Keratinocyte (primary cell): ENCODE measurements around the gene CES2. TPM values are rescaled to one million over a fixed set of nuclear protein-coding genes. Genes with fewer than 3 reads are reported as not detected.
A peak's percentile ranks its signal among the peaks of the same experiment; 100 is the strongest.

Experiments
- DNase-seq: peaks from one replicate; pipeline ENCODE4 v3.0.0-alpha.2; 2011; ENCODE audit warnings: low read depth, missing footprints, low spot score
- FAIRE-seq: peaks from 2 replicates; lab custom pipeline; 2011; peaks lifted over from hg19 to GRCh38; lab: Jason Lieb, UNC
- H2AFZ ChIP-seq: 2 replicates; pipeline ENCODE4 v1.6.0; 2012; ENCODE audit warnings: low read length, control low read depth, inconsistent platforms; ENCODE audit not compliant: control insufficient read depth
- H3K27ac ChIP-seq: 2 replicates; pipeline ENCODE4 v1.5.1; 2011; ENCODE audit warnings: low read length; ENCODE audit not compliant: control insufficient read depth, insufficient read depth
- H3K27me3 ChIP-seq: 3 replicates; pipeline ENCODE4 v1.6.0; 2011; ENCODE audit warnings: low read length; ENCODE audit not compliant: control insufficient read depth, insufficient read depth; ENCODE audit errors: extremely low read depth
- H3K36me3 ChIP-seq, 2 experiments: 2 replicates in 1 of 2; 3 replicates in 1 of 2; pipeline ENCODE4 v1.5.1; 2011; ENCODE audit warnings: low read length in 2 of 2, mild to moderate bottlenecking in 1 of 2; ENCODE audit not compliant: control insufficient read depth in 2 of 2, insufficient read depth in 2 of 2; ENCODE audit errors: extremely low read depth in 1 of 2
- H3K4me1 ChIP-seq: 3 replicates; pipeline ENCODE4 v1.5.1; 2011; ENCODE audit warnings: low read length; ENCODE audit not compliant: control insufficient read depth, insufficient read depth; ENCODE audit errors: extremely low read depth
- H3K4me2 ChIP-seq: 3 replicates; pipeline ENCODE4 v1.6.0; 2011; ENCODE audit warnings: low read depth, low read length; ENCODE audit not compliant: control insufficient read depth, insufficient read depth; ENCODE audit errors: extremely low read depth
- H3K4me3 ChIP-seq, 3 experiments: fragments of 200-600 bp in 1 of 3; sonication (generic) in 1 of 3; 2 replicates in 2 of 3; 3 replicates in 1 of 3; pipeline ENCODE4 v1.5.1; 2011 to 2016; ENCODE audit warnings: low read length in 3 of 3, mild to moderate bottlenecking in 3 of 3, control low read depth in 2 of 3, inconsistent platforms in 1 of 3, low read depth in 1 of 3, mixed read lengths in 1 of 3, mixed run types in 1 of 3, moderate library complexity in 1 of 3; ENCODE audit not compliant: control insufficient read depth in 2 of 3, insufficient read depth in 2 of 3; ENCODE audit errors: extremely low read depth in 1 of 3
- H3K79me2 ChIP-seq: 2 replicates; pipeline ENCODE4 v1.6.0; 2012; ENCODE audit warnings: low read length; ENCODE audit not compliant: control insufficient read depth, insufficient read depth
- H3K9ac ChIP-seq: 3 replicates; pipeline ENCODE4 v1.6.0; 2011; ENCODE audit warnings: low read length; ENCODE audit not compliant: control insufficient read depth, insufficient read depth; ENCODE audit errors: extremely low read depth
- H3K9me1 ChIP-seq: 3 replicates; pipeline ENCODE4 v1.6.0; 2011; ENCODE audit warnings: low read length; ENCODE audit not compliant: control insufficient read depth, insufficient read depth; ENCODE audit errors: extremely low read depth
- H3K9me3 ChIP-seq: 2 replicates; pipeline ENCODE4 v1.5.1; 2012; ENCODE audit warnings: low read depth, low read length; ENCODE audit not compliant: control insufficient read depth
- H4K20me1 ChIP-seq: 3 replicates; pipeline ENCODE4 v1.6.0; 2011; ENCODE audit warnings: low read length; ENCODE audit not compliant: control insufficient read depth, insufficient read depth; ENCODE audit errors: extremely low read depth
- CTCF ChIP-seq, 3 experiments: IDR thresholded peaks in 1 of 3; conservative IDR thresholded peaks in 1 of 3; optimal IDR thresholded peaks in 1 of 3; 2 replicates in 2 of 3; 3 replicates in 1 of 3; pipeline versions ENCODE3 to v1.5.1; 2011; ENCODE audit warnings: low read length in 3 of 3, mild to moderate bottlenecking in 3 of 3, moderate library complexity in 2 of 3, control low read depth in 1 of 3, inconsistent platforms in 1 of 3; ENCODE audit not compliant: insufficient read depth in 2 of 3; ENCODE audit errors: extremely low read depth in 1 of 3
- EZH2 ChIP-seq: IDR thresholded peaks from one replicate; pipeline ENCODE4 v1.6.1; 2012; ENCODE audit warnings: inconsistent platforms, mild to moderate bottlenecking, low read length, moderate library complexity
- dilution Hi-C: fragments of 300-500 bp; cut with MboI; formaldehyde crosslinking; loops from one replicate; pipeline ENCODE4 v1.7.0; 2020; ENCODE audit warnings: low sequenced_read_pairs; ENCODE audit not compliant: extremely low pct_ligation_motif_present
- polyA plus RNA-seq, 5 experiments: library from polyadenylated mRNA; depleted of rRNA in 3 of 5; stranded (reverse) in 3 of 5; stranded (forward) in 1 of 5; unstranded in 1 of 5; fragments of >200 nt; gene quantifications; 1 replicate in 1 of 5; 2 replicates in 3 of 5; 3 replicates in 1 of 5; pipeline versions ENCODE4 v1.2.1 to v1.2.3, GENCODE V29; 2011 to 2012; ENCODE audit warnings: missing spikeins in 2 of 5, low read depth in 1 of 5, low replicate concordance in 1 of 5

Gene CES2
- polyA plus RNA-seq, 1 donor (not counting 4 experiments of a cell fraction or from before 2014, with no cell fraction given): 41.6 TPM

GRCh38 chr16:66923247-66923731 is 12.0 kb upstream of the CES2 start:
- peaks cover 18% of the 10 kb centered on the region for H3K4me1 ChIP-seq
- no peak for DNase-seq

GRCh38 chr16:66923866-66924265 is 11.4 kb upstream of the CES2 start:
- no peak for FAIRE-seq
- no peak overlapping the region for H3K4me3 ChIP-seq
- H3K9me3 ChIP-seq: no peaks in the 10 kb centered on the region
- DNase-seq: no peak
- no peak overlapping the region for H2AFZ ChIP-seq
- no peaks in the 10 kb centered on the region for H3K36me3 ChIP-seq
- no peaks in the 10 kb centered on the region for H3K79me2 ChIP-seq
- no peak overlapping the region for H3K27ac ChIP-seq
- no peaks in the 10 kb centered on the region for H4K20me1 ChIP-seq
- peaks cover 44% of the 10 kb centered on the region for H3K27me3 ChIP-seq
- H3K4me1 ChIP-seq: peaks cover 22% of the 10 kb centered on the region
- TF ChIP-seq EZH2 (peak; percentile 57), CTCF (optimal IDR thresholded peaks at IDR 0.05 in 1 of 3, IDR thresholded peaks at IDR 0.05 in 1 of 3, conservative IDR thresholded peaks at IDR 0.05 in 1 of 3; ENCODE audit: extremely low read depth in 1 of 3, insufficient read depth in 2 of 3, low read length in 3 of 3) (no peak)
- no peaks in the 10 kb centered on the region for H3K9me1 ChIP-seq
- dilution Hi-C loops: no loop called here
- no peak overlapping the region for H3K4me2 ChIP-seq
- no peak overlapping the region for H3K9ac ChIP-seq

More at GRCh38 chr16:66923247-66923731, 12.0 kb upstream of the CES2 start:
- H2AFZ ChIP-seq: no peak overlapping the region
- H3K4me2 ChIP-seq: no peak overlapping the region
- H4K20me1 ChIP-seq: no peaks in the 10 kb centered on the region
- H3K9ac ChIP-seq: no peak overlapping the region
- H3K27ac ChIP-seq: no peak overlapping the region
- no peaks in the 10 kb centered on the region for H3K9me1 ChIP-seq
- no peaks in the 10 kb centered on the region for H3K36me3 ChIP-seq
- H3K9me3 ChIP-seq: no peaks in the 10 kb centered on the region
- H3K4me3 ChIP-seq: no peak overlapping the region
- FAIRE-seq: no peak
- peaks cover 44% of the 10 kb centered on the region for H3K27me3 ChIP-seq
- TF ChIP-seq CTCF (optimal IDR thresholded peaks at IDR 0.05 in 1 of 3, IDR thresholded peaks at IDR 0.05 in 1 of 3, conservative IDR thresholded peaks at IDR 0.05 in 1 of 3; ENCODE audit: extremely low read depth in 1 of 3, insufficient read depth in 2 of 3, low read length in 3 of 3) (no peak), EZH2 (no peak)
- H3K79me2 ChIP-seq: no peaks in the 10 kb centered on the region
- dilution Hi-C loops: no loop called here
